WERI-Rb-1 (cell line): ENCODE data around the gene VPS35L.

Source experiments
- DNase-seq: peaks from one replicate; pipeline ENCODE4 v3.0.0-alpha.2; 2020
- H3K27ac ChIP-seq: fragments of 250-450 bp; sonication (Bioruptor Pico); 2 replicates; pipeline ENCODE4 v1.5.1; 2020; ENCODE audit warnings: mild to moderate bottlenecking, moderate library complexity
- H3K27me3 ChIP-seq: fragments of 250-450 bp; sonication (Bioruptor Pico); 2 replicates; pipeline ENCODE4 v1.5.1; 2021; ENCODE audit warnings: mild to moderate bottlenecking, low read depth, moderate library complexity; ENCODE audit not compliant: insufficient read depth, severe bottlenecking
- H3K36me3 ChIP-seq: fragments of 250-450 bp; sonication (Bioruptor Pico); 2 replicates; pipeline ENCODE4 v1.5.1; 2020; ENCODE audit warnings: mild to moderate bottlenecking, moderate library complexity
- H3K4me3 ChIP-seq: 2 replicates; pipeline ENCODE4 v1.5.1; 2011; ENCODE audit warnings: low read depth, mild to moderate bottlenecking, control low read depth, low read length
- H3K9me3 ChIP-seq: fragments of 250-450 bp; sonication (Bioruptor Pico); 2 replicates; pipeline ENCODE4 v1.5.1; 2021; ENCODE audit warnings: mild to moderate bottlenecking, moderate library complexity; ENCODE audit not compliant: severe bottlenecking
- CTCF ChIP-seq: IDR thresholded peaks from 2 replicates; pipeline ENCODE4 v1.5.1; 2011; ENCODE audit warnings: low read depth, mild to moderate bottlenecking, control low read depth, inconsistent platforms, low read length

VPS35L gene

GRCh38 chr16:19689342-19689741, 133.8 kb downstream of the VPS35L start:
- H3K36me3 ChIP-seq: peaks cover 25% of the 10 kb centered on the region
- H3K4me3 ChIP-seq: no peak overlapping the region
- DNase-seq: no peak
- H3K27ac ChIP-seq: no peak overlapping the region
- no peaks in the 10 kb centered on the region for H3K27me3 ChIP-seq
- TF ChIP-seq CTCF: no peak
- no peaks in the 10 kb centered on the region for H3K9me3 ChIP-seq

- no peak for TF ChIP-seq CTCF
Measured at GRCh38 chr16:19690196-19690595, 134.7 kb downstream of the VPS35L start.

GRCh38 chr16:19691161-19691711, 135.7 kb downstream of the VPS35L start:
- Histone ChIP-seq H3K36me3 (peaks cover 18% of the 10 kb centered on the region), H3K27me3 (no peaks in the 10 kb centered on the region), H3K9me3 (no peaks in the 10 kb centered on the region), H3K4me3 (no peak overlapping the region), H3K27ac (no peak overlapping the region)
- no peak for DNase-seq
- TF ChIP-seq CTCF: no peak

More at GRCh38 chr16:19690196-19690595, 134.7 kb downstream of the VPS35L start:
- H3K27me3 ChIP-seq: no peaks in the 10 kb centered on the region
- H3K27ac ChIP-seq: no peak overlapping the region
- no peak overlapping the region for H3K4me3 ChIP-seq
- DNase-seq: no peak
- no peaks in the 10 kb centered on the region for H3K9me3 ChIP-seq
- peaks cover 21% of the 10 kb centered on the region for H3K36me3 ChIP-seq

- TF ChIP-seq CTCF: no peak
Measured at GRCh38 chr16:19694989-19695388, 139.5 kb downstream of the VPS35L start.

GRCh38 chr16:19696328-19696727, 140.8 kb downstream of the VPS35L start:
- no peaks in the 10 kb centered on the region for H3K27me3 ChIP-seq
- TF ChIP-seq CTCF: no peak
- H3K27ac ChIP-seq: no peak overlapping the region
- no peaks in the 10 kb centered on the region for H3K9me3 ChIP-seq
- no peak overlapping the region for H3K4me3 ChIP-seq
- peaks cover 55% of the 10 kb centered on the region for H3K36me3 ChIP-seq
- no peak for DNase-seq

More at GRCh38 chr16:19694989-19695388, 139.5 kb downstream of the VPS35L start:
- no peak overlapping the region for H3K27ac ChIP-seq
- DNase-seq: no peak
- peaks cover 42% of the 10 kb centered on the region for H3K36me3 ChIP-seq
- no peaks in the 10 kb centered on the region for H3K27me3 ChIP-seq
- H3K9me3 ChIP-seq: no peaks in the 10 kb centered on the region
- no peak overlapping the region for H3K4me3 ChIP-seq

GRCh38 chr16:19696961-19697360, 141.5 kb downstream of the VPS35L start:
- DNase-seq: no peak
- no peaks in the 10 kb centered on the region for H3K9me3 ChIP-seq
- H3K36me3 ChIP-seq: peaks cover 60% of the 10 kb centered on the region
- no peak overlapping the region for H3K4me3 ChIP-seq
- H3K27me3 ChIP-seq: no peaks in the 10 kb centered on the region
- no peak for TF ChIP-seq CTCF
- no peak overlapping the region for H3K27ac ChIP-seq
